GM21825 (cell line): ENCODE results near the gene TRPM2.
"Not testable (repeated sequence)": the region's sequence is repeated elsewhere in the genome, so short reads cannot be mapped to it uniquely, and the experiment has no call there.

Experiments
- ATAC-seq: cut with Tn5 transposase; IDR thresholded peaks from one replicate; pipeline ENCODE4 v1.9.1; 2021; ENCODE audit warnings: mild to moderate bottlenecking, moderate library complexity; ENCODE audit not compliant: unreplicated experiment

Gene TRPM2

DNA sequence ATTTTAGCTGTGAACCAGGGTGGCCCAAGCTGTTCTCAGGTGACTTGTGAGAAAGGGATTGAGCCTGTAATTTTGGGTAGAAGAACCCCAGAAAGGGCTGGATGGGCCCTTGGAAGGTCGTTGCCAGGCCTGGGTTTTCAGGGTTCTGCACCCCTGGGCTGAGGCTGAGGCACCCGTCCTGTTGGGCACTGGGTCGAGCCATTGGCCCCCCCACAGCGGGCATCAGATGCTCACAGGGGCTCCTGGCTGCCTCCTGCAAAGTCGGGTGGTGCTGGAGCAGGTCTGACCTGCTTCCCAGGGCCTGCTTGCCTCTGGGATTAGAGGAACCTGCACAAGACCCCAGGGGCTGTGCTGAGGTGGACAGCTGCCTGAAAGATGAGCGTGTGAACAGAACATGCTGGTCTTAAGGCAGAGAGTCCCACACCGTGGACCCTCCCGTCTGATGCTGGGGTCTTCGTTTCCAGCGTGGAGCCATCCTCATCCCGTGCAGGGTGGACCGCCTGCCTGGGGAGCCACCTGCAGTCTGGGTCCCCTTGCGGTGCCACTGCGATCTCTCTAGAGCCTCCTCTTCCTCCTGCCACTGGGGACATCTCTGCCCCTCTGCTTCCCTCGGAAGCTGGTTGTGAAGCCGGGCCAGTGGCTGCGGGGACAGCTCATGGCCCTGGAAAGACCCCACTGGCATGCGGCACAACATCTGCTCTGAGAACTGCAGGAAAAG is 1.7 kb upstream of the TRPM2 start:
- ATAC-seq, result no peak

DNA sequence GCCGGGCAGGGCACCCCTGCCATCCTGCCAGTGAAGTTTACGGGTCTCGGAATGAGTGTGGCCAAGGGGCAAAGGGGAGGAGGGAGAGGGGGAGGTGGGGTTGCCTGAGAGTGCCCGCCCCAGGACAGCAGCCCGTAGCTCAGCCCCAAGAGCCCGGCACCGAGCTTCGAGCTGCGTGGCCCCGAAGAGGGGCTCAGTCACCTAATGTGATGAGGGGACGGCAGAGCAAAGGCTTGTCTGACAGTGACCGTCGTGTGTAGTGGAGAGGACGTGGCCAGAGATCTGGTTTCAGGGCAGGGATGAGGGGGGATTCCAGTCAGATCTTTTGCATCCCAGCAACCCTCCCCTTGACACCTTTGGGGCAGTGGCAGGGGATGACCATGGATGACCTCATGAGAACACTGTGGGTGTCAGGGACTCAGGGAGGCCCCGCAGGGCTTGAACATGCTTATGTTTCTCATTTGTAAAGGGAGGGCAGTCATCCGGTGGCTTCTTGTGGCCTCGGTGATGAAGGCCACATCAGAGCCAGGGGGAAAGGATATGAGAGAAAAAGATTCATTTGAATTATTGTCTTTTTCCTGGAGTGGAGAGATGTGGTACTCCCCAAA is 1.1 kb upstream of the TRPM2 start:
- ATAC-seq, result no peak

DNA sequence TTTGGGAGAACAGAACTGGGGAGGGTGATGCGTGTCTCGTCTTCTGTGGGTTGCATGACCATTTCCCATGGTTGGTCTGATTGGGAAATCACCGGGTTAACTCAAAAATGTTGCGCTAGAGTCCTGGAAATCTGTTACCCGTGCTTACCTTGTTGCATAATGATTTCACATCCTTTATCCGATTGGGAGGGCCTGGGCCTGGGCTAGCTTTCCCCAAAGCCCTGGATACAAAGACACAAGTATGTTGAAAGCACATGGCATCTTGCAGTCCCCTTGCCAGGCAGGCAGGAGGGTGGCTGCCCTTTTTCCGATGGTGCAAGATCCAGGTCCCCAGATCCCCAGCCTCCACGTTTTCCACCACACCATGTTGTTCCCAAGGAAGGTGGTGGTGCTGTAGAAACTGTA is 582 bp downstream of the TRPM2 start:
- ATAC-seq, result no peak

DNA sequence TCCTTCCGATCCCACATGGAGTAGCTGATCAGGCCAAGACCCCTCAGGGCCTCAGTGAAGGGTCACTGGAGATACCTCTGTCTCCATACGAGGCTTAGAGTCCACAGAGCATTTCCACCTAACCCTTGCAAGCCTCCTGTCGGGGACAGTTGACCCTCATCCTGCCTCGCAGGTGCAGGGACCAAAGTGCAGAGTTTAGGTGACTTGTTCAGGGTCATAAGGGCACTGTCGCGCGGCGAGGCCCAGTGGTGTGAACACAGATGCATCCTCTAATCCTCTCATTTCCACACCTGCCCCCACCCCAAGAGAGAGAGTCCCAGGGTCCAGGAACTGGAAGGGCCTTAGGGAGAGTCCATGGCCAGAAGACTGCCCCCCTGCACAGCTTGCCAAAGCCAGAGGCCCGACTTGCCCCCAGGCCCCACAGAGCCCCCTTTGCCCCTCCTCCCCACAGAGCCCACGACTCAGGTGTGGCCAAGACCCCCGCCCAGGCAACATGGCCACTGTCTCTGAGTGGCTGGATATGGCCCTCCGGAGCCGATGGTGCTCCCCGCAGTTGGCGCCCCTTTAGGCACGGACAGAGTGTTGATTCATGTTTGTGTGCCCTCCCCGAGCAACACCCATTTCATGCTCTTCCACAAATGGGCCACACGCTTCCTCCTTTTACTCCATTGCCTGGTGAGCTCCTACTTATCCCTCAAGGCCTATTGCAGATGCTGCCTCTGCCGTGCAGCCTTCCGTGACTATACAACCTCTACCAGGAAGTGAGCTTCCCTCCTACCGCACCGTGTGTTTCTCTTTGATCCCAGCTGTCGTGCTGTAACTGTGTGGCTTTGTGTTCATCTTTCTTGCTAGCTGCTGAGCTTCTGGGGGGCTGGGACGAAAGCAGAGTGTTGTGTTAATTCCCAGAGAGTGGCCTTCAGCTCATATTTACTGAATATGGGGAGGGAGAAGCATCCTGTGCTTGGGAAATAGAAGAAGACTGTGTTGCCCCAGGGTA is 1.7 kb downstream of the TRPM2 start:
- ATAC-seq, result no peak

DNA sequence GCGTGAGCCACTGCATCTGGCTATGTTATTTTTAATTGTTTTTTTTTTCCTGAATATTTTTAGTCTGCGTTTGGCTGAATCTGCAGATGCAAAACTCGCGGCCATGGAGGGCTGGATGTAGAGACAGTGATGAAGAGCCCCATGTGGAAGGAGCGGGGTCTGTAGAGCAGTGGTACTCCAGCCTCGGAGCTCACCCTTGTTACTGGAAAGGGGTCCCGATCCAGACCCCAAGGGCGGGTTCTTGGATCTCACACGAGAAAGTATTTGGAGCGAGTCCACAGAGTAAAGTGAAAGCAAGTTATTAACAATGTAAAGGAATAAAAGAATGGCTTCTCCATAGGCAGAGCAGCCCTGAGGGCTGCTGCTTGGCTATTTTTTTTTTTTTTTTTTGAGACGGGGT is 2.7 kb downstream of the TRPM2 start:
- ATAC-seq, result no peak

DNA sequence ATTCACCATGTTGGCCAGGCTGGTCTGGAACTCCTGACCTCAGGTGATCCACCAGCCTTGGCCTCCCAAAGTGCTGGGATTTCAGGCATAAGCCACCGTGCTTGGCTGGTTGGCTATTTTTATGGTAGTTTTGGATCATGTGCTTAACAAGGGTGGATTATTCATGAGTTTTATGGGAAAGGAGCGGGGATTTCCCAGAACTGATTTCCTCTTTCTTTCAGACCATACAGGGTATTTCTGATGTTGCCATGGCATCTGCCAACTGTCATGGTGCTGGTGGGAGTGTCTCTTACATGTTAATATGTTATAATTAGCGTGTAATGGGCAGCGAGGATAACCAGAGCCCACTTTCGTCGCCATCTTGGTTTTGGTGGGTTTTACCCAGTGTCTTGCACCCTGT is 3.2 kb downstream of the TRPM2 start:
- no peak for ATAC-seq

DNA sequence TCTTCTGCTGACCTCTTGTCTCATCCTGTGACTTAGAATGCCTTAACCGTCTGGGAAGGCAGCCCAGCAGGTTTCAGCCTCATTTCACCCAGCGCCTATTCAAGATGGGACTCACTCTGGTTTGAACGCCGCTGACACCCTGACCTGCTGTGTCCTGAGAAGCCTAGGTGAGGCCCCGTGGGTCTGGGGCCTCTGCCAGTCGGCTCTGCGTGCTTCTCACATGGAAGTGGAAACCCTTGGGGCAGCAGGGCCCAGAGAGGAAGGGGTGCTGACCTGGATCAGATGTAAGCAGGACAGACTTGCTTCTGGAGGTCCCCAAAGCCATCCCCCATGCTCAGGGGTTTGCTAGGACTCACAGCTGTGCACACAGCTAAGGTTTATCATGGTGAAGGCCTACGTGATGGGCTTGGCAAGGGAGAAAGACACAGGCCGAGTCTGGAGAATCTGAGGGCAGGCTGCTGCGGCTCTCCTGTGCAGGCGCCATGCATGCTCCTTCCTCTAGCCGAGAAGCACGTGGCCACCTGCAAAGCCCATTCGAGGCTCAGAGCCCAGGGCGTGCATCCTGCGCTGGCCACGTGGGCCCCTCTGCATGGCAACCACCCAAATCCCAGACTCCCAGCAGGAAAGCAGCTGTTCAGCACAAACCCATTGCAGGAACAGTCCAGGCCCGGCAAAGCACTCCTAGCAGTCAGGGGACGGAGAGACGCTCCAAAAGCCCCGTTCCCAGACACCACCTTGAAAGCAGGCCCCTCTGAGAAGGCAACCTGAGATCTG is 3.8 kb downstream of the TRPM2 start:
- no peak for ATAC-seq

DNA sequence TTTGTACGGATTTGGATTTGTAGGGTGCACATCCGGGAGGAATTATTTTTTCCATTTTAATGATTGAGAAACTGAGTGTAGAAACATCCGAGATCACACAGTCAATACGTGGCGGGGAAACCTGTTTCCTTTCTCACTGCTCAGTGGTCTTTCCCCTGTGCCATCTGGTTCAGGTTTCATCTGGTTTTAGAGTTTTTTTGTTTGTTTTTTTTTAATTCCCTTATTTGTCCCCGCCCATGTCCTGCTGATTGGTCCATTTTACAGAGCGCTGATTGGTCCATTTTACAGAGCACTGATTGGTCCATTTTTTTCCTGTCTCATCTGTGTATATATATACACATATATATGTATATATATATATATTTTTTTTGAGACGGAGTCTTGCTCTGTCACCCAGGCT is 6.0 kb downstream of the TRPM2 start:
- ATAC-seq, result no peak

DNA sequence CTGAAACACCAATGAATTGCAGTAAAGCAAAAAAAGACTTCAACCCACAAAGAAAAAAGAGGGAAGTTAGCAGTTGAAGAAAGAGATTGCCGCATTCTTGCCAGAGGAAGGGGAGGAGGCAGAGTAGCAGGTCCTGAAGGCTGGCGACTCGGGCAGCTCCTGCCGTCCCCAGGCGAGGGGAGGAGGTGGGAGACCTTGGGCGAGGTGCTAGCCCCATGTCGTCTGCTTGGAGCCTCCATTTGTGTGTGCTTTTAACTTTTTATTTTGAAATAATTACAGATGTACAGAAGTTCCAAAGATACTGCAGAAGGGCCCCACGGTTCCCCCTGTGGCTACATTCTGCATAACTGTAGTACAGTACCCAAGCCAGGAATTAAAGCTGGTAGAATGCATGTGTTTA is 6.7 kb downstream of the TRPM2 start:
- ATAC-seq, result no peak

DNA sequence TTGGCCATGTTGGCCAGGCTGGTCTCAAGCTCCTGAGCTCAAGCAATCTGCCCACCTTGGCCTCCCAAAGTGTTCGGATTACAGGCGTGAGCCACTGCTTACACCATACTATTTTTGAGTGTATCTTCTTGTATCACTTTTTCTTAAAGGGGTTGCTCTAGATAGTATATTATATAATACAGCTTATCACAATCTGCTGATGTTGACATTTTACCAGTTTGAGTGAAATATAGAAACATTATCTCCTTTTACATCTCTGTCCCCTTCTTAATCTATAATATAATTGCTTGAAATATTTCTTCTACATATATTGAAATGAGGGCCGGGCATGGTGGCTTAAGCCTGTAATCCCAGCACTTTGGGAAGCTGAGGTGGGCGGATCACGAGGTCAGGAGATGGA is 8.5 kb downstream of the TRPM2 start:
- not testable (repeated sequence) for ATAC-seq

DNA sequence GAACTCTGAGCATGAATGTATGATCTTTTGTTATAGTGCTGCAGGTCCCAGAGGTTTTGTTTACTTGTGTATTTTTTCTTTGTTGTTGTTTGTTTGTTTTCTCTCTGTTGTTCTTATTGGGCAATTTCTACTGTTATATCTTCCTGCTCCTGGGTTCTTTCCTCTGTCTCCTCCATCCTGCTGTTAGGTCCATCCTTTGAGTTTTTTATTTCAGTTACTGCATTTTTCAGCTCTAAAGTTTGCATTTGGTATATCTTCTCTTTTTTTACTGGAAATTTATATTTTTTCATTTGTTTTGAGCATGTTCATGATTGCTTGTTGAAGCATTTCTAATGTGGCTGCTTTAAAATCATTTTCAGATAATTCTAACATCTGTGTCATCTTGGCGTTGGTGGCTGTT is 9.9 kb downstream of the TRPM2 start:
- no peak for ATAC-seq

DNA sequence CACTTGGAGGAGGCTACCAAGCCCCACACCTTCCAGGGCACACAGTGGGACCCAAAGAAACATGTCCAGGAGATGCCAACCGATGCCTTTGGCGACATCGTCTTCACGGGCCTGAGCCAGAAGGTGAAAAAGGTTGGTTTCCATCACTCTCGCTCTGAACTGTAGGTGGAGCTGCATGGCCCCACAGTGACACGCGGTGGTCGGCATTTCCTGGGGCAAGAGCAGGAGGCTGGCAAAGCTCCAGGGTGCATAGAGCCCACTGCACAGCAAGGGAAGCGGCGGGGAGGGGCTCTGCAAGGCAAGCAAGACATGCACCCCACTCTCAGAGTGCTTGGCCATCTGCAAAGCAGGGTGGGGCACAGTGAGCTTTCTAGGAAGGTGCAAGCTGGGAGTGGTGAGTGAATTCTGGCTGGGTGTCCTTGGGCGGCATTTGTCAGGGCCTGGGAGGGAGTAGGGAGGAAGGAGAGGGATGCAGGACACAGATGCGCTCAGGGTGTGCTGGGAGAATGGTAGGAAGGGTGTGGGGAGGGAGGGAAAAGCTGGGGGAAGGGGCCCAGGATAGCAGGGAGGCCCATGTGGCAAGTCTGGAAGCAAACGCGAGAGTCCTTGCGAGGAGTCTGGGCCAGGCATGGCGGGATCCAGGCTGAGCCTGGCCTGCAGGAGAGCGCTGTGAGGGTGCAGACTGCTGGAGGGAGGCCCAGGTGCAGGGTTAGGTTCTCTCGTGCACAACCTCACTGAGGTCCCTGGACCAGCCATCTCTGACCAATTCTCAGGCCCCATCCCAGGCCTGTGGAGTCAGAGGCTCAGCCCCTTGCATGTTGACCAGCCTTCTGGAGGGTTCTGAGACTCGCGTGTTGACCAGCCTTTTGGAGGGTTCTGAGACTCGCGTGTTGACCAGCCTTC is 11.0 kb downstream of the TRPM2 start:
- ATAC-seq, result no peak

DNA sequence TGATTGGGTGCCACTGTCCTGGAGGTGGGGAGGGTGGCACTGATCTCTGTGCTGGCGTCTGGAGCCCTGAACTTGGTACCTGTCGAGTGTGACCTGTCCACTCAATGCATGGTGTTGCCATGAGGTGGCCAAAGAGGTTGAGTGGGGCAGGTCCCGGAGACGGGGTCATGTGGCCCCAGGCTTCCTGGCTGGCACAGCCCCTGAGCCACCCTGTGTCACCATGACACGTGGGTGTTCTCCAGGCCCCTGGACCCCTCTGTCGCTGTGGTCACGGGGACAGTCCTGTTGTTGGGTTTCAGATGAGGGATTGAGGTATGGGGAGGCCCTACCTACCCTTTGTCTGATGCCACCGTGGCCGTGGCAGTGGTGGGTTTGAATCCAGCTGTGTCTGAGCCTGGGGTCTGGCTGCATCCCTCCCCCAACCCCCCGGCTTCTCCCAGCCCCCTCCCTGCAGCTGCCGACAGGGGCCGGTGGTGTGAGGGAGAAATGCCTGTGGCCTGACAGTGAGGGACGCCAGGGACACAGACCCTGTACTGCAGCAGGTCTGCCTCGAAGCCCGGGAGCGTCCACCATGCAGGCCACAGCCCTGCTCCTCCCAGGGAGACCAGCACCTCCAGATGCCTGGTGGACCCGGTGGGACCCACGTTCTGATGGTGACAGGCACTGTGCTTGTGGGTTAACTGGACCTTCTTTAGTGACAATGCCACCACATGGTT is 12.0 kb downstream of the TRPM2 start:
- no peak for ATAC-seq

DNA sequence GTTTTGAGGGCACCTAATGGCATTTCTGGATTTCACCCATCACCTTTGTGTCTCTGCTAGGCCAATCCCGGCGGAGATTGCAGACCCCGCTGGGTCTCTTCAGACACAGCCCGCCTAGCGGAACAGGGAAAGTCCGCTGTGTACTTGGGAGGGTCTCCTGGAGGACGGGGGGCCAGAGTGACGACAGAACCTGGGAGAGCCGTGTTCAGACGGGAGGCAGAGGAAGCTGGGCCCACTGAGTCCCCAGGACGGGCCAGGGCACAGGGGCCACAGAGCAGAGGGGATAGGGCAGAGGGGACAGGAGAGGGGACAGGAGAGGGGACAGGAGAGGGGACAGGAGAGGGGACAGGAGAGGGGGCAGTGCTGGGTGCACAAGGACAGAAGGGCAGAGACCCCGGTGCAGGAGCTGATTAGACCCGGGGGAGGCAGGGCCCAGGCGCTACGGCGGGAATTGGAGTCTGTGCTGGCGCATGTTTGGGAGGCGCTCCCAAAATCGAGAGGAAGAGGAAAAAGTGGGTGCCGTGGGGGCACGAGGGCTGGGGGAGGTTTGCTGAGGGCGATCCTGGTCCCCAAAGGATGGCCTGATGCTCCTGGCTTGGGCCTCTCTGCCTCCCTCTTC is 12.7 kb downstream of the TRPM2 start:
- no peak for ATAC-seq

DNA sequence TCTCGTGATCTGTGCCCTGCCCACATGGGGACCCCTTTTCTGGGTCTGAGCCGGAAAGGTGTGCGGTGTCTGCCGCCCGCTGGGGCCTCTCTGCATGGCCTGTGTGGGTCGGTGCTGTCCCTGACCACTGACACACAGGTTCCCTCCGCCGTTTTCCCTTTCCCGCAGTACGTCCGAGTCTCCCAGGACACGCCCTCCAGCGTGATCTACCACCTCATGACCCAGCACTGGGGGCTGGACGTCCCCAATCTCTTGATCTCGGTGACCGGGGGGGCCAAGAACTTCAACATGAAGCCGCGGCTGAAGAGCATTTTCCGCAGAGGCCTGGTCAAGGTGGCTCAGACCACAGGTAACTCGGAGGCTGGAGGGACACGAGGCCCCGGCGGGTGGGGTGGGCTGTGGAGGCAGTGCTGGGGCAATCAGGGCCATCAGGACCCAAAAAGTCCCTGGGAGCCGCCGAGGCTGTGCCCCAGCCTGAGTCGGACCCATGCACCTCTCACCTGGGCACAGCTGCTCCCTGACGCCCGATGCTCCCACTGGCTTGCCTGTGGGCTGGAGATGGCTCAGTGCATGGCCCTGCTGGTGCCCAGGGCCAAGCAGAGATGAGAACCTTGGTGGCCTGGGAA is 13.3 kb downstream of the TRPM2 start:
- ATAC-seq, result no peak

DNA sequence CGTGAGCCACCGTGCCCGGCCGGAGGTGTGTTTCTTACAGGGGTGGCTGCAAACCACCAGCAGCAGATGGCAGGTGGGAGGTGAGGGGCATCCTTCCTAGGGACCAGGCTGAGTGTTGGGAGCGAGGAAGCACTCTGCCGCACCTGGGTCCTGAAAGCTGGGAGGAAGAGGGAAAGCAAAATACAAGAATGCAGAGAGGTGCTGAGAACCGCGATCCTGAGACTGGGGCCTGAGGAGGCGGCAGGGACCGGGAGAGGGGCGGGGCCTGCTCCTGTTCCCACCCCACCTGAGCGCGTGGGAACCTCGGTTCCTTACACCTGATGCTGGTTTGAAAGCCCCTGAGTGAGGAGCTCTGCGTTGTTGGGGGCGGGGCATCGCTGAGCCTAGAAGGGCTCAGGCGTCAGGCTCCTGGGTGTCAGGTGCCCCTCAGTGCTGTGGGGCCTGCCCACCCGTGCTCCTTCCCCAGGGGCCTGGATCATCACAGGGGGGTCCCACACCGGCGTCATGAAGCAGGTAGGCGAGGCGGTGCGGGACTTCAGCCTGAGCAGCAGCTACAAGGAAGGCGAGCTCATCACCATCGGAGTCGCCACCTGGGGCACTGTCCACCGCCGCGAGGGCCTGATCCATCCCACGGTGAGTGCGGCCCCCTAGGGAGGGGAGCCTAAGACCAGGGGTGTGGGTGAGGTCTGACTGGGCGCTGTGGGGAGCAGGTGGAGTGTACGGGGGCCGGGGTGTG is 15.5 kb downstream of the TRPM2 start:
- no peak for ATAC-seq

DNA sequence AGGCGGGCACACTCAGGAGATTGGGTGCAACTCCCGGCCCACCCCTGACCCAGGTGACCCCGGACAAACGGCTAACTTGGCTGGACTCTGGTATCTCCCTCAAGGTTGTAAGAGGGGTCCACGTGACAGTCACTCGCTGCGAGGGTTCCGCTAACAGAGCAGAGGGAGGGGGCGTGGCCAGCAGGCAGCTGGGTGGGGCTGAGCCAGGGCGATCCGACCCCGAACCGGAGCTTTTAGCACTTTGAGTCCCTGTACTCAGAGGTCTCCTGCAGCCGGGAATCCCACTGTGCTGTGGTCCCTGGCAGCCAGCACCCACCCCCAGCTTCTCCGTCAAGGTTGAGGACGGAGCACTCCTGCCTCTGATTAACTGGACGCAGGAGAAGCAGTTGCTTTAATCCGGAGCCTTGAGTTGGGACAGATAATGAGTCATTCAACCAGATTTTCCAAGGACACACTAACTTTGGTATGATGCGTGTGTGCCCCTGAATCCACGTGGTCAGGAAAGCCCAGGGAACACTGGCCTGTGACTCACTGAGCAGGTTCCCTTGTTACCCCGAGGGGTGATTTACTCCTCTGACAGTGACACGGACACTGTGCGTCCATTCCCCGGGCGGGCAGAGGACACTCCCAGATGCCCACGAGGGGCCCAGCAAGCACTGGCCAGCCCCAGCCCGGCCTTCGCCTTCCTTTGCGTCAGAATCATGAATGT is 16.8 kb downstream of the TRPM2 start:
- ATAC-seq, result no peak
